Spleen (tissue), 11 donors: ENCODE results near the gene PER1. TPM values are rescaled to one million over a fixed set of nuclear protein-coding genes. Genes with fewer than 3 reads are reported as not detected.

ENCODE experiments used
- DNase-seq: peaks from one replicate; pipeline ENCODE4 v3.0.0-alpha.2; 2020
- H3K27ac ChIP-seq, 8 donors: fragments of 200-600 bp; sonication (generic) in 7 of 8; 1 replicate in 4 of 8; 2 replicates in 4 of 8; pipeline versions ENCODE4 v1.5.0 to v1.8.0; 2016 to 2021; ENCODE audit warnings: inconsistent platforms in 4 of 8, mild to moderate bottlenecking in 4 of 8, moderate library complexity in 1 of 8
- H3K27me3 ChIP-seq, 7 donors: fragments of 200-600 bp; sonication (generic) in 6 of 7; replicated peaks in 1 of 7; 1 replicate in 4 of 7; 2 replicates in 3 of 7; pipeline versions ENCODE4 v1.5.0 to v1.8.0; 2016 to 2021; ENCODE audit warnings: inconsistent platforms in 3 of 7, mild to moderate bottlenecking in 1 of 7
- H3K36me3 ChIP-seq, 6 donors: fragments of 200-600 bp; sonication (generic) in 5 of 6; 1 replicate in 4 of 6; 2 replicates in 2 of 6; pipeline versions ENCODE4 v1.5.0 to v1.8.0; 2016 to 2021; ENCODE audit warnings: inconsistent platforms in 2 of 6
- H3K4me1 ChIP-seq, 6 donors: fragments of 200-600 bp; sonication (generic) in 5 of 6; 1 replicate in 3 of 6; 2 replicates in 3 of 6; pipeline versions ENCODE4 v1.5.0 to v1.8.0; 2016 to 2021; ENCODE audit warnings: inconsistent platforms in 3 of 6
- H3K4me3 ChIP-seq, 8 donors: fragments of 200-600 bp; sonication (generic) in 7 of 8; 1 replicate in 4 of 8; 2 replicates in 4 of 8; pipeline versions ENCODE4 v1.5.0 to v1.8.0; 2016 to 2021; ENCODE audit warnings: inconsistent platforms in 4 of 8, mild to moderate bottlenecking in 4 of 8, moderate library complexity in 2 of 8
- H3K9me3 ChIP-seq, 8 donors: fragments of 200-600 bp; sonication (generic) in 7 of 8; 1 replicate in 4 of 8; 2 replicates in 4 of 8; pipeline versions ENCODE4 v1.5.0 to v1.8.0; 2016 to 2021; ENCODE audit warnings: inconsistent platforms in 4 of 8
- POLR2A ChIP-seq, 3 donors: fragments of 450-650 bp; IDR thresholded peaks; one replicate each; pipeline ENCODE4 v1.5.1; 2017; ENCODE audit warnings: antibody characterized with exemption in 3 of 3, mild to moderate bottlenecking in 1 of 3
- POLR2AphosphoS5 ChIP-seq, 3 donors: sonication (generic); formaldehyde crosslinking; IDR thresholded peaks; one replicate each; pipeline ENCODE4 v1.5.1; 2017; ENCODE audit warnings: antibody characterized with exemption in 3 of 3
- WGBS, 5 donors: extraction: QIAGEN DNeasy Blood & Tissue Kit in 3 of 5; methylation state at CpG; one replicate each; pipeline versions ENCODE4 v1.1.5 to v1.1.7; 2013 to 2018; 5-methylcytosine and 5-hydroxymethylcytosine counted together
- intact Hi-C: fragments of 100-400 bp; cut with DNase I; formaldehyde crosslinking; loops from one replicate; pipeline ENCODE4 v1.15.0; 2023; ENCODE audit warnings: low total_unique reads
- polyA plus RNA-seq, 3 donors: library from polyadenylated mRNA; stranded (reverse); fragments of 200-250 nt; gene quantifications; one replicate each; pipeline ENCODE4 v1.2.1, GENCODE V29; 2013
- total RNA-seq, 7 donors: library from RNA; depleted of rRNA in 3 of 7; stranded (reverse); fragments of >200 nt in 3 of 7; fragmentation: NEBNext Ultra II Directional in 4 of 7; extraction: Animal tissue kit (Norgen Biotek cat#: 25700) in 4 of 7; gene quantifications; one replicate each; pipeline versions ENCODE4 v1.1.0 to v1.2.1, GENCODE V29; 2016 to 2021
- TF ChIP-seq, protein P1 (sequence below), 11 experiments: fragments of 200-600 bp in 7 of 11; fragments of 450-650 bp in 4 of 11; sonication (generic) in 4 of 11; IDR thresholded peaks in 8 of 11; conservative IDR thresholded peaks in 3 of 11; 1 replicate in 7 of 11; 2 replicates in 4 of 11; pipeline versions ENCODE4 v1.4.0 to v1.8.0; 2016 to 2021; ENCODE audit warnings: antibody characterized with exemption in 11 of 11, inconsistent platforms in 4 of 11, mild to moderate bottlenecking in 1 of 11
- donor health status: healthy with polysubstance abuse.
- donor health status: DM: no; HTN: no; CAD: no; lungs with moderate emphysema.
- donor health status: DM: no; HTN: no; CAD: no.
- donor health status: Bipolar disorder and iron deficiency.
- donor health status: healthy.
- donor health status: DM: no; HTN: no; CAD: no.
- donor health status: DM: yes; HTN: yes; CAD: no.

PER1 gene
- total and polyA plus RNA-seq, 10 donors: 12.6 to 213 (median 73.5) TPM

DNA sequence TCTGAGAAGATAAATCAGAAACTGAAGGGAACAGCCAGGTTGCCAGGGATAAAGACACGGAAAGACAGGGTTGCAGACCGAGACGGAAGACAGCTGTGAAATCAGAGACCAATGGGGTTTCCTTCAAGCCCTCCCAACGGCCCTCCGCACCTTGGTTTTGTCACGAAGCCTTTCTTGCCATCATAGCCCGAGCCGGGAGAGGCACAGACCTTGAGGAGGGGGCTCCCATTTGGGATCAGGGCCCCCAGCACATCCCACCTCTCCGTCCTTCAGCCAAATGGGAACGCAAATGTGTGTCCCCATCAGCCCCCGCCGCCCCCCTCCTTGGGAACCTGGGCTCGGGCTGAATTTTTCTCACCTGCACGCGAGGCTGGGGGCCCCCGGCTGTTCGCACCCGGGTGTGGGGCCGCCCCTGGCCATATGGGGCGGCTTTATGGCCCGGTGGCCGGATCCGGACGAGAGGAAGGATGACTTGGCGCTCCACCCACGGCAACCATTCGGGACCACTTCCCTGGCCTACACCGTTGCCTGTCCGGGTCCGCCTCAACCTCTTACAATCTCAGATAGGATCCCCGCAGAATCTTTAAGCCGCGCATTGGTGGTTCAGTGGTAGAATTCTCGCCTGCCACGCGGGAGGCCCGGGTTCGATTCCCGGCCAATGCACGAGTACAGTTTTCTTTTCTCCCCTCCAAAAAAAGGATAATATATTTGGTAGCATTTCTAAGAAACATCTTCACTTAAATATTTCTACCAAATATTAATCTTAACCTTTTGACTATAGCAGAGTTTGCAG lies 26.9 kb downstream of the PER1 start:
- WGBS, 5 donors: 0 to 1% (median 1%) methylated on average over 27 to 40 of the region's 40 CpGs
- Histone ChIP-seq H3K4me1 (peaks cover 56 to 74% (median 69%) of the 10 kb centered on the region in 6 donors), H3K4me3 (peak overlapping the region; percentile 49 to 86 (median 61)), H3K27me3 (peaks cover 4 to 100% (median 42%) of the 10 kb centered on the region in 7 donors), H3K9me3 (no peaks in the 10 kb centered on the region), H3K27ac (peak overlapping the region in 4 of 8 donors; percentile 50 to 80 (median 58)), H3K36me3 (no peaks in the 10 kb centered on the region)
- DNase-seq: peak; percentile 89
- intact Hi-C loops: no loop called here
- TF ChIP-seq POLR2A (IDR thresholded peaks at IDR 0.05): no peak
- TF ChIP-seq, protein P1, sequence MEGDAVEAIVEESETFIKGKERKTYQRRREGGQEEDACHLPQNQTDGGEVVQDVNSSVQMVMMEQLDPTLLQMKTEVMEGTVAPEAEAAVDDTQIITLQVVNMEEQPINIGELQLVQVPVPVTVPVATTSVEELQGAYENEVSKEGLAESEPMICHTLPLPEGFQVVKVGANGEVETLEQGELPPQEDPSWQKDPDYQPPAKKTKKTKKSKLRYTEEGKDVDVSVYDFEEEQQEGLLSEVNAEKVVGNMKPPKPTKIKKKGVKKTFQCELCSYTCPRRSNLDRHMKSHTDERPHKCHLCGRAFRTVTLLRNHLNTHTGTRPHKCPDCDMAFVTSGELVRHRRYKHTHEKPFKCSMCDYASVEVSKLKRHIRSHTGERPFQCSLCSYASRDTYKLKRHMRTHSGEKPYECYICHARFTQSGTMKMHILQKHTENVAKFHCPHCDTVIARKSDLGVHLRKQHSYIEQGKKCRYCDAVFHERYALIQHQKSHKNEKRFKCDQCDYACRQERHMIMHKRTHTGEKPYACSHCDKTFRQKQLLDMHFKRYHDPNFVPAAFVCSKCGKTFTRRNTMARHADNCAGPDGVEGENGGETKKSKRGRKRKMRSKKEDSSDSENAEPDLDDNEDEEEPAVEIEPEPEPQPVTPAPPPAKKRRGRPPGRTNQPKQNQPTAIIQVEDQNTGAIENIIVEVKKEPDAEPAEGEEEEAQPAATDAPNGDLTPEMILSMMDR (IDR thresholded peaks at IDR 0.05 in 8 of 11, conservative IDR thresholded peaks at IDR 0.05 in 3 of 11): no peak

DNA sequence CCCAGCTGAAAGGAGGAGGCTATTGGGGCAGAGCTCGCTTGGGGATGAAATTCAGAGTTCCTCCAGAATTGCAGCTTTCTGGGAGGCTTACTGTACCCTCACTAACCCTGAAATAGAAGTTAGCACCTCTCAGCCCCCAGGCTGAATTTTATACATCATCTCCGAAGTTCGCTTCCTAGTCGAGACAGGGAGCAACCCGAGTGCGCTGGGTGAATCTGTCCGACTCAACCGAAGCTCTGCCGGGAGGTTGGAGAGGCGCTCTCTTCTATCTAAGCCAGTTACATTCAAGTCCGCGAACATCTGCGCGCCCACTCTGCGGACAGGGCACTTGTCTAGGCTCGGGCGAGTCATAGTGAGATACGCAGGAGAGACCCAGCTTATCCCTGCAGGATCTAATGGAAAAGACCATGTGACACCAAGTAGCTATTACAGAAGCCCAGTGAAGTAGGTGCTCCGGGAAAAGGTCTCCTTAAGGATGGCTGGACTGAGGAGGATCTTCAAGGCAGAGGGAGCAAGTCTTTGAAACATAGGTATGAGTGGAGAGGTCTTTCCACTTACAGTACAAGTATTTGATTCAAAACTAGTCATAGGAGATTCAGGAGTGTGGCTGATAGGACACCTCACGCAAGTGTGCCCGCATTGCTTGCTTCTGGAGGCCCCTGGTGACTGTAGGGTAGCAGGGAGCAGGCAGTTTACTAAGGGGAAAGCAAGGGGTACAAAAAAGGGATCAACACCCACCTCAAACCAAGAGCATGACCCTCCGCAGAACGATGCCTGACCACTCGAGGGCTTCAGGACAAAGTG lies 27.7 kb downstream of the PER1 start:
- no peaks in the 10 kb centered on the region for H3K36me3 ChIP-seq
- peak overlapping the region in 1 of 8 donors; percentile 26 for H3K27ac ChIP-seq
- H3K9me3 ChIP-seq: no peaks in the 10 kb centered on the region
- no peak for DNase-seq
- peaks cover 4 to 95% (median 42%) of the 10 kb centered on the region in 7 donors for H3K27me3 ChIP-seq
- peak overlapping the region in 6 of 8 donors; percentile 9 to 86 (median 54) for H3K4me3 ChIP-seq
- intact Hi-C loops: no loop called here
- no peak for TF ChIP-seq POLR2AphosphoS5 (IDR thresholded peaks at IDR 0.05)
- TF ChIP-seq POLR2A (IDR thresholded peaks at IDR 0.05): no peak
- peaks cover 61 to 82% (median 77%) of the 10 kb centered on the region in 6 donors for H3K4me1 ChIP-seq
- 3 to 7% (median 4%) methylated on average over 18 to 24 of the region's 24 CpGs for WGBS, 5 donors

DNA sequence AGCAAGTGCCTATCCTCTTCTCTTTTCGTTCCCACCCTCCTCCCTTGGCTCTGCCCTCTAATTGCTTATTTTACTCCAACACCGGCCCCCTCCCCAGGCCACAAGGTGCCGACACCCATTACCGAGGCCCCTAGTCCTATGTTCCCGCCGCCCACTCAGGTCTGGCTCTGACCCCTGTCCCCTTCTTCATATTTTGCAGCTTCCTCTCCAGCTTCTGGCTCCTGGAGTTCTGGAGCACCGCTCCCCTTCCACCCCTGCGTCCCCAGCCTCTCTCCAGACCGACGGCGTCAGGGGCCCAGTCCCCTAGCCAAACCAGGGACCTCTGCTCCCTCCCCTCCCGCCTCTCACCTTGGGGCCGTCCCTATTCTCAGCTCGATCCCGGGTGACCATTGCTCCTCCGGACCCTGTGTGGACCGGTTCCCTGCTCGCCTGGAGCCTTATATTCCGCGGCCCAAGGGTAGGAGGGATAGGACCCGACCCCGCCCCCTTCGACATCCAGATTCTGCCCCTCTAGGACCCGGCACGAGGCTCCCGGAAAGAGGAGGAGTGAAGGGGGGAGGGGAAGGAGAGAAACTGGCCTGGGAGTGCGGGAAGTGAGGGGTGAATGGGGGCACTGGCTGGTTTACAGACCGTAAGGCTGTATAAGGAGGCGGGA lies 28.4 kb downstream of the PER1 start, which contains the start of gene HES7:
TSS of gene HES7 (minus strand) at position 412 of the 655 bp plus-strand sequence. CDS start at position 390, 22 bp downstream.
- peaks cover 4 to 88% (median 42%) of the 10 kb centered on the region in 7 donors for H3K27me3 ChIP-seq
- H3K4me1 ChIP-seq: peaks cover 61 to 89% (median 81%) of the 10 kb centered on the region in 6 donors
- H3K27ac ChIP-seq: peak within 1 kb of the TSS in 1 of 8 donors; percentile 26
- no peaks in the 10 kb centered on the region for H3K9me3 ChIP-seq
- H3K36me3 ChIP-seq: no peaks in the 10 kb centered on the region
- DNase-seq: no peak
- WGBS, 5 donors: 1 to 2% (median 1%) methylated on average over 29 of the region's 29 CpGs
- TF ChIP-seq, protein P1 (IDR thresholded peaks at IDR 0.05 in 8 of 11, conservative IDR thresholded peaks at IDR 0.05 in 3 of 11): no peak
- TF ChIP-seq POLR2A (IDR thresholded peaks at IDR 0.05) (no peak), POLR2AphosphoS5 (IDR thresholded peaks at IDR 0.05) (no peak)
- intact Hi-C loops: no loop called here
- H3K4me3 ChIP-seq: peak within 1 kb of the TSS; percentile 37 to 86 (median 54)

DNA sequence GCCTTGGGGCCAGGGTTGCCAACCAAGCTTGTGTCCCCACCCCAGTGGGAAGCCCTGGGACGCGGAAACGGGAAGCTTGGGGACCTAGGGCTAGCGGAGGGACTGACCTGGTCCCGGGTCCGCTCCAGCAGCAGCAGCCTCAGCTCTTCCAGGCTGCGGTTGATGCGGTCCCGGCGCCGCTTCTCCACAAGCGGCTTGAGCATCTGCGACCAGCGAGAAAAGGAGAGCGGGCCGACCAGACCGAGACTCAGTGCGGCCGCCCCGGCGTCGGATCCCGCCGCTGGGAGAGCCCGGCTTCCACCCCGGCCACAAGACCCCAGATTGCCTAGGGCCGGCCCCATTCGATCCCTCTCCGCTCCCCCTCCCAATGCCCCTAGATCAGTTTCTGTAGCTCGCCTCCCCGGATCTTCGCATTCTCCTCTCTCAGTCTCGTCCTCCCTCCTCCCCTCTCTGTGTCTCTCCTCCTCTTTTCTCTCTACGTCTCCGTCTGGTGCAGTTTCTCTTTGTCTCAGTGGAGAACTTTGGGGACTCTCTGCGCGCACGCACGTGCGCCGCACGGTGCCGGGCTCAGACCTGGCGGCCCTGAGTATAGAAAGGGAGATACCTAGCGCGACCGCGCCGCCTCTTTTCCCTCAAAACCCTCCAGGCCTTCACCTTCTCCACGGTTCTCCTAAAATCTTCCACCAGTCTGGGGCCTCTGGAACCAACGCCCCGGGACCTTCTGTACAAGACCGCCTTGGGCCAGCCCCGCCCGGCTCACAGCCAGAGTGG lies 29.1 kb downstream of the PER1 start:
- 0 to 1% (median 1%) methylated on average over 43 to 55 of the region's 55 CpGs for WGBS, 5 donors
- Histone ChIP-seq H3K36me3 (no peaks in the 10 kb centered on the region), H3K9me3 (no peaks in the 10 kb centered on the region), H3K27me3 (peaks cover 4 to 86% (median 42%) of the 10 kb centered on the region in 7 donors), H3K4me3 (peak overlapping the region; percentile 37 to 86 (median 54)), H3K4me1 (peaks cover 64 to 96% (median 87%) of the 10 kb centered on the region in 6 donors), H3K27ac (peak overlapping the region in 1 of 8 donors; percentile 3)
- no peak for DNase-seq
- TF ChIP-seq POLR2AphosphoS5 (IDR thresholded peaks at IDR 0.05) (no peak), POLR2A (IDR thresholded peaks at IDR 0.05) (no peak)
- TF ChIP-seq, protein P1 (IDR thresholded peaks at IDR 0.05 in 8 of 11, conservative IDR thresholded peaks at IDR 0.05 in 3 of 11): no peak
- intact Hi-C loops: no loop called here
